Body of pancreas (tissue), 4 donors: ENCODE data around the gene ABR.

Experiments
- CTCF ChIP-seq, 7 experiments: fragments of 450-650 bp in 4 of 7; fragments of 200-600 bp in 3 of 7; sonication (generic) in 3 of 7; IDR thresholded peaks; one replicate each; pipeline ENCODE4 v1.5.1; 2016 to 2019; ENCODE audit warnings: antibody characterized with exemption in 7 of 7
- POLR2A ChIP-seq, 3 donors: fragments of 450-650 bp; IDR thresholded peaks; one replicate each; pipeline ENCODE4 v1.6.1; 2016; ENCODE audit warnings: antibody characterized with exemption in 3 of 3, mild to moderate bottlenecking in 2 of 3

- TF ChIP-seq CTCF (IDR thresholded peaks at IDR 0.05) = no peak
- no peak for TF ChIP-seq POLR2A (IDR thresholded peaks at IDR 0.05)
These were observed 144.1 kb downstream of the ABR start for GRCh38 chr17:1035546-1036170.
